Measurements from ENCODE around the gene PIPOX.
"Not testable (repeated sequence)": the region's sequence is repeated elsewhere in the genome, so short reads cannot be mapped to it uniquely, and the experiment has no call there.

The PIPOX gene

DNA sequence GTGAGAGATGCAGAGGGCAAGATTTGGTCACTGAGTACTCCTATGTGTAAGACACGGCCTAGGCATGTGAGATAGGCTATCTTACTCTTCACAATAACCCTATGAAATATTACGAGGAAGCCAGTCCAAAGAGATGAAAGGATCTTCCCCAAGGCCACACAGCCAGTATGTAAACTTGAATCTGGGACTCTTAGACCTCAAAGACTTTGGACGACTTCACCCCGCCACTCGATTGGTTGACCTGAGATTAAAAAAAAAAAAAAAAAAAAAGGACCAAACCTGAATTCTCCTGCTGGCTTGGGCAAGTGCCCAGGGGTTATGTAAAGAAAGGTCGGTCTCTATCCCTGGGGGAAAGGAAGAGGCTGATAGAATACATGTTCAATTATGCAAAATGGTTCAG is 33.1 kb downstream of the PIPOX start:
- no peak for DNase-seq (ENCODE audit: low spot score)

GRCh38 chr17:29076722-29077121 is 33.8 kb downstream of the PIPOX start:
- DNase-seq (ENCODE audit: low spot score) = no peak

GRCh38 chr17:29077320-29077719 is 34.4 kb downstream of the PIPOX start:
- no peak for DNase-seq (ENCODE audit: low spot score)

GRCh38 chr17:29078183-29079045 is 35.5 kb downstream of the PIPOX start:
- DNase-seq (ENCODE audit: low spot score) = no peak

- no peak for DNase-seq (ENCODE audit: low spot score)
These were observed 36.5 kb downstream of the PIPOX start for GRCh38 chr17:29079433-29079832.

- no peak for DNase-seq (ENCODE audit: low spot score)
These were observed 36.9 kb downstream of the PIPOX start for GRCh38 chr17:29079887-29080286.

GRCh38 chr17:29080323-29080722 is 37.4 kb downstream of the PIPOX start:
- no peak for DNase-seq (ENCODE audit: low spot score)

DNA sequence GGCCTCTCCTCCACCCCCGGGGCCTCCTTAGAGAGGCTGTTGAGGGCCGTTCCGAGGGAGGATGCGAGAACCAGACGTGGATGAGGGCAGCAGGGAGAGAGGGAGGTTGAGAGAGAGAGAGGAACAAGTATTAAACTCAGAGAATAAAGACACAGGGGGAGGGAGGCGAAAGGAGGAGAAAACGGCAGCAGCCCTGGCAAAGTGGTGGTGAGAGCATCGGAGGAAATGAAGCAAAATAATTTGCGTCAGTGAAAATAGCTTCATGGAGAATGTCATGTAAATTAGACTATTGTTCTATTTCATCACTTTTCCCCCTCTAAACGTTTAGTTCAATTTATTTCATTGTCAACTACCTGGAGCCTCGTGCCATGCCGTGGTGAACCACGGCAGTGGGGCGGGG is 38.0 kb downstream of the PIPOX start:
- DNase-seq (ENCODE audit: low spot score) = no peak

DNA sequence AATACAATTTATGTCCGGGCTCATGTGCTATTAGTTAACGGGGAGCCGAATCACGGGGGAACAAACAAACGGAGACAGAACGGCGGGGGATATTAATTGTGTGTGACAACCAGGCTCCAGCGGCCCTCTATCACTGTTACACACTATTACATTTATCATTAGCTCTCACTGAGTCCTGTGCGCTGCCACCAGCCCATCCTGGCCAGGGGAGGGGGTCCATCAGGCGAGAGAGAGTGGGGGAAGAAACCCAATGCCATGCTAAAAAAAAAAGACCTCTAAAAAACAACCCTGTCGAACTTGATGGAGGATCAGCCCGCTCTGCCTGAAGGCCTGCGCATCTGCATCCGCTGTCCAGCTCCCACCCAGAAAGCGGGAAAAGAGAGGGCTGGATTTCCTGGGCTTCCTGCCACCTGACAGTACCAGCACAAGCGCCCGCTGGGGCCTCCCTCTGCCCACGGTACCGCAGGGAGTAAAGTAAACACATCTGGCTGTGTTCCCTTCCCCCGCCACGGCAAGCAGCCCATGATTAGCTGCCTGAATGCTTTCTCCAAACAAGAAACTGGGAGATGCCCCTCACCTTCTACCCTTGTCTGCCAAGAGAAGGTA is 41.7 kb downstream of the PIPOX start:
- DNase-seq (ENCODE audit: low spot score) = no peak

DNA sequence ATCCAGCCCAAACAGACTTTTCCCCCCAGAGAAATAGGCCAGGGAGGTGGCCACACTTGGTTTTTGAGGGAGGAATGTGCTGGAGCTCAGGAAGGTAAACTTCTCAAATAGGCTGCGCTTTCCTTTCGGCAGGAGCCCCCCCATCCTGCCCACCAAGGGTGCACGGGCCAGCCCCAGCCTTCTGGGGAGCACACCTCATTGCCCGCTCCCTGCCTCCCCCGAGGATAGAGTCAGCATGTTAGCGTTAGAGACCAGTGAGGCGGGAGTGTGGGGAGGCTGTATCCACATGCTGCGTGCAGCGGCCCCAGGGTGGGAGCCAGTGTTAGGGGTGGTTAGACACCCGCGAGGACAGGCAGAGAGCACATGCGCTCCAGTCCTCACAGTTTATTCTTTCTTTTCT is 42.3 kb downstream of the PIPOX start:
- DNase-seq (ENCODE audit: low spot score) = no peak

GRCh38 chr17:29086628-29087332 is 43.8 kb downstream of the PIPOX start:
- DNase-seq (ENCODE audit: low spot score) = no peak

GRCh38 chr17:29088782-29089181 is 45.8 kb downstream of the PIPOX start:
- not testable (repeated sequence) for DNase-seq (ENCODE audit: low spot score)

DNA sequence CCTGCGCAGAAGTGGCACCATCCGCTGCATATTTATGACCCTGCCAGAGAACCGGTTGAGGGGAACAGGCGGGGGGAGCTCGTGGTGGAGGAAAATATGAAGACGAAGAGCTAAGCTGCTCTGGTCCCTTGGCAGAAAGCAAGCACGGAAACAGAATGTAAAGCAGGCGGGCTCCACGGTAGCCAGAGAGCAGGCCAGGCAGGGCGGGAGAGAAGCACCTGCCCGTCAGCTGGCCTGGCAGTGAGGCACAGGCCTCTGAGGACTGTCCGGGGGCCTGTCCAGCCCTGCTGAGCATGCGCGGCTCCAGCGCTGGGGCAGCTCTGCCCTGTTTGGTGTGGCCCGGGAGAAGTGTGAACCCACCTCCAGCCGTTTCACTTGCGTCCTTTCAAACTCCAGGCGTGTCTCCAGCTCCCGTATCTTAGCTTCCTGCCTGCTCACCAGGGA is 46.7 kb downstream of the PIPOX start:
- DNase-seq (ENCODE audit: low spot score) = no peak

DNA sequence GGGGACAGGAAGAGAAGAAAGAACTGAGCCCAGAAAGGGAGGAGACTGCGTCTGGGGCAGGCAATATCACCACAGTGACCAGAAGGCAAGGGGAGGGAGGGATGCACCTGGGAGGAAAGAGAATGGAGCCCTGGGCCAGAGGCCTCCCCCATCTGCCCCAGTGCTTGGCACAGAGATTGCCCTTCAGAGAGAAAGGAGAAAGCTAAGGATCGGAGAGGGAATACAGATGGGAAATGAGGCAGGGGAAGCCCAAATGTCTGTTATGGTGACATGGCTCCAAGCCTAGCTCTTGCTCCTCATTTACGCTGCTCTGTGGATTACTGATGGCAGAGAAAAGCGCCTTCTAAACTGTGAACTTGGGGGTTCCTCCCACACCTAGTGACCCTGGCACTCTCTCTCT is 47.2 kb downstream of the PIPOX start:
- DNase-seq (ENCODE audit: low spot score) = no peak

DNA sequence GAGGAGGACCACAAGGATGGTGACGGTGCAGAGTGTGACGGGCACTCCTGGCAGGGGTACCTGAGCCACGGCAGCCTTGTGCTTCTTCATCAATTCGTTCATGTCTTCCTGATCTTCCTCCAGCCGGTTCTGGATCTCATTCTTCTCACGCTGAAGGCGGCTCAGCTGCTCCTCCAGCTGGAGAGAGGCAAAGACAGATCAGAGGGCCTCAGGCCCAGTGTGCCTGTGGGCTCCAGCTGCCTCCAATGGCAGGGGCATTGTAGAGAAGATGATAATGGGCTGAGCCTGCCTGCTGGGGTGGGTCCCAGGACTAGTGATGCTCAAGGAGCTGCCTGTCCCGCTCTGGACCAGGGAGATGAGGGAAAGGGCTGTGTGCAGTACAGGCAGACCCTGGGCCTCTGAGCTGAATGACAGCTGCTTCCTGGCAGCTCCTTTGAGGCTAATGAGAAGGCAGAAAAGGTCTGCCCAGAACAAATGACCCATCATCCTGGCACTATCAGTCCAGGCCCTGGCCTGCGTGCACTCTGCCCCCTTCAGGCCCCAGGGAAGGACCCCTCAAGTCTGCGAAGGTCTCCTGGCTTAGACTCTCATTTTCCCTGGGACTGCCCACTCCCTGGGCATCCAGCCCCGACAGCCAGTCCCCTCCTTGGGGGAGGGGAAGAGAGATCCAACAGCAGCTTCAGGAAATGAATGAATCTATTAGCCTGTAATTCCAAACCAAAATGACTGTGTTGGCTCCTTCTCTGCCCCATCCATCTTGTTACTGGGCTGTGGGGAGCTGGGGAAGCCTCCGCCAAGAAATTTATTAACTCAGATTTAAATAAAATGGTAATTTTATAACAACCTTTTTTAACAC is 48.0 kb downstream of the PIPOX start:
- DNase-seq (ENCODE audit: low spot score) = no peak

- no peak for DNase-seq (ENCODE audit: low spot score)
These were observed 48.8 kb downstream of the PIPOX start for GRCh38 chr17:29091606-29092289.

DNA sequence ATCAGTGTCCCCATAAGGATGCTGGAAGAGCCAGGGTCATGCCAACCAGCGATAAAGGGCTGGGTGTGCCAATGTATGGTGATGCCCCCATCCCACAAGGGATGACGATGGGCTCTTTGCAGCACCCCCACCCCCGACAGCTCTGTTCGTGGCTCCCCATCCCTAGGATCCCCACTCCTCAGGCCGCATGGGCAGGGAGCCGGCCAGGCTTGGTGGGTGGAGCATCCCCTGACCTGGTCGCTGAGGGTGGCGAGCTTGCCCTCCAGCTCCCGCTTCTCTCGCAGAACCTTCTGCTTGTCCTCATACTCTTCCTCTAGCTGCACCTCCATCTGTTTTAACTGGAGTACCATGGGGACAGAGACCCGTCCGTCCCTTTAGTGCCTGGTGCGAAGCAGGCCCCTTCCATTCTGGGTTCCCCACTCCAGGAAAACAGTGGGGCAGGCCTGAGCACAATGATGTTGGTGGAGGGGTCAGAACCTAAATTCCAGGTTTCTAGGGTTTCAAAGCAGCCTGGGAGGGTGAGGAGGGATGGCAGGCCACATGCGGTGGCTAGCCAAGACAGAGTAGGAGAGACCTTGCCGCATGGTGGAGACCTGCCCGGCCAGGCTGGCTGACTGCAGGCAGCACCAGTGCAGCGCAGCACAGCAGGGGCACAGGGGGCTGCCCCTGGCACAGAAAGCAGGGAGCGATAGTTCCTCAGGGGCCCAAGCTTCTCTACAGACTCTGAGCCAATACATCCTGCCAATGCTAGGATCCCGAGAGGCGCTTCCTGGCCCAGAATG is 50.3 kb downstream of the PIPOX start:
- DNase-seq (ENCODE audit: low spot score) = no peak

DNA sequence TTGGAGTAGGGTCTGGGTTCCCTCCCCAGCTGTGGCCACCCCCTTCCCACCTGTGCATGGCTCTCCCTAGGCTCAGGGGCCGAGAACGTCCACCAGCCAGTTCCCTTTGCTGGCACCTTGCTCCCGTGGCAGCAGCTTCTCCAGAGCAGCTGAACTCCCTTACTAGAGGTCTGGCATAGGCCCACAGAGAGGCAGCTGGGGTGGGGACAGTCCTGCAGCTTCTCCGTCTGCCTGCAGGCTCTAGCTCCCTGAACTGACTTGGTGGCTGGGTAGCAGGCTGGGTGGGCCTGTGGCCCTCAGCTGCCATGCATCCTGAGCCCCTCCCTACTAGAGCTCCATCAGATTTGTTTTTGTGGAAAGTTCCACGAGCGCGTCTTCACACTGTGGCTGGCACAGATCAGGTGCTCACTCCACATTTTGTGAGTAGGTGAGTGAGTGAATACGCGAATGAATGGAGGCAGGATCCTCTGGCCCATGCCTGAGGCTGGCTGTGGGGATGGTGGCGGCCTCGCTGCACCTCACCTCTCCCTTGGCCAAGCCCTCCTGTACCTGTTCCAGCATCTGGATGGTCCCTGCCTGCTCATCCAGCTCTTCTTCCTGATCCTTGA is 51.3 kb downstream of the PIPOX start:
- no peak for DNase-seq (ENCODE audit: low spot score)

DNA sequence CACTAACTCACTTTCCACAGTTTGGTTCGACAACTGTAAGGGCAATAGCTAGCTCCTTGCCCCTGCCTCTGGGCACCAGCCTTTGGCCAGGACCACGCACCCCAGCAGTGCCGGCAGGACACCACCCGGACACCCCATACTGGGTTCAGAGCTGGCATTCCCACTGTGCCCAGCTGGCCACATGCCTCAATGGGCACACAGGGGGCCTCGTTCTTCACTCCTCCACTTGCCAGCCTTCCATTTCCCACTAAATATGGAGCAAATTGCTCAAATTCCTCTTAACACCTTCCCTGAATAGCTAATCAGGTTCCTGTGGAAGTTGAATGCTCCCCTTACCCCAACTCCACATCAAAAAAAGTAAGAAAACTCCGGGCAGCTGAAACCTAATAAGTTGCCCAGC is 52.5 kb downstream of the PIPOX start:
- DNase-seq (ENCODE audit: low spot score) = no peak

GRCh38 chr17:29096094-29096493 is 53.2 kb downstream of the PIPOX start:
- DNase-seq (ENCODE audit: low spot score) = no peak
